AG04450 (cell line): Measurements from ENCODE around the gene GRIN2C. TPM values are rescaled to one million over a fixed set of nuclear protein-coding genes. Genes with fewer than 3 reads are reported as not detected.

Experiments used
- CTCF ChIA-PET: fragments of 300-600, 350-600 bp; formaldehyde crosslinking; extraction: SDS; loops from one replicate; lab custom pipeline; 2022; ENCODE audit warnings: antibody characterized with exemption, inconsistent platforms; lab: Charles Lee
- POLR2A ChIA-PET: fragments of 350-600 bp; formaldehyde crosslinking; extraction: SDS; loops from one replicate; lab custom pipeline; 2021; ENCODE audit warnings: antibody characterized with exemption, inconsistent platforms; lab: Yijun Ruan, JAX
- DNase-seq: peaks from one replicate; pipeline ENCODE4 v3.0.0-alpha.2; 2011; ENCODE audit warnings: low read depth, low spot score
- H3K27ac ChIP-seq: one replicate; pipeline ENCODE4 v1.5.1; 2012; ENCODE audit warnings: low read depth, low read length, control low read depth
- H3K27me3 ChIP-seq: one replicate; pipeline ENCODE4 v1.6.0; 2012; ENCODE audit warnings: low read length; ENCODE audit not compliant: control insufficient read depth, insufficient read depth
- H3K4me3 ChIP-seq: 2 replicates; pipeline ENCODE4 v1.5.1; 2011; ENCODE audit warnings: mild to moderate bottlenecking, low read depth, low read length, control low read depth
- H3K9me3 ChIP-seq: 2 replicates; pipeline ENCODE4 v1.5.1; 2012; ENCODE audit warnings: low read length; ENCODE audit not compliant: control insufficient read depth, insufficient read depth
- CTCF ChIP-seq: IDR thresholded peaks from 2 replicates; pipeline ENCODE4 v1.5.1; 2011; ENCODE audit warnings: low read depth, low read length, control low read depth, inconsistent platforms
- polyA plus RNA-seq: library from polyadenylated mRNA; depleted of rRNA; stranded (reverse); fragments of >200 nt; gene quantifications from 2 replicates; pipeline ENCODE4 v1.2.3, GENCODE V29; 2011

Gene GRIN2C
- polyA plus RNA-seq, 1 experiment, result not detected

DNA sequence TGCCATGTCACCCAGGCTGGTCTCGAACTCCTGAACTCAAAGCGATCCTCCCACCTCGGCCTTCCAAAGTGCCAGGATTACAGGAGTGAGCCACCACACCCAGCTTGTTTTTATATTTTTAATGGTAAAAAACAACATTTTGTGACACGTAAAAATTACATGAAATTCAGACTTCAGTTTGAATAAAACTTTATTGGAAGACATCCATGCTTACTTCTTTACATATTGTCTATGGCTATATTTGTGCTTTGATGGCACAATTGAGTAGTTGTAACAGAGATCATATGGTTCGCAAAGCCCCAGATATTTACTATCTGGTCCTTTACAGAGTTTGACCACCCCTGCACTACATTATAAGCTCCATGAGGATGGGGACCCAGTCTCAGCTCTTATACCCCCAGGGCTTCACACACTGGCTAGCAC lies 14.9 kb upstream of the GRIN2C start:
- Histone ChIP-seq H3K4me3 (no peak overlapping the region), H3K27ac (no peak overlapping the region), H3K27me3 (peaks cover 13% of the 10 kb centered on the region), H3K9me3 (no peaks in the 10 kb centered on the region; the same call in 1 of the 2 replicates)
- CTCF ChIA-PET, result interaction anchor here (1.5 to 4.1 kb wide), 4 partner anchors 10 to 87 kb away, joined by 7 to 29 read pairs (median 12); no protein-coding TSS in a partner anchor
- DNase-seq, result no peak
- POLR2A ChIA-PET, result no interaction called here
- no peak for TF ChIP-seq CTCF

- CTCF ChIA-PET, result interaction anchor here (1.5 to 4.1 kb wide), 4 partner anchors 9 to 87 kb away, joined by 7 to 29 read pairs (median 12); no protein-coding TSS in a partner anchor
- TF ChIP-seq CTCF, result no peak
- Histone ChIP-seq H3K27me3 (peaks cover 10% of the 10 kb centered on the region), H3K27ac (no peak overlapping the region), H3K4me3 (peak overlapping the region; percentile 86), H3K9me3 (no peaks in the 10 kb centered on the region; the same call in 1 of the 2 replicates)
- DNase-seq, result no peak
- POLR2A ChIA-PET, result interaction anchor here (1.0 to 1.2 kb wide), 6 partner anchors 17 to 138 kb away, joined by 3 to 9 read pairs (median 4); partner anchors contain the start of genes FADS6, MRPL58 and NAT9
Measured at GRCh38 chr17:74873874-74874614, 14.4 kb upstream of the GRIN2C start.

DNA sequence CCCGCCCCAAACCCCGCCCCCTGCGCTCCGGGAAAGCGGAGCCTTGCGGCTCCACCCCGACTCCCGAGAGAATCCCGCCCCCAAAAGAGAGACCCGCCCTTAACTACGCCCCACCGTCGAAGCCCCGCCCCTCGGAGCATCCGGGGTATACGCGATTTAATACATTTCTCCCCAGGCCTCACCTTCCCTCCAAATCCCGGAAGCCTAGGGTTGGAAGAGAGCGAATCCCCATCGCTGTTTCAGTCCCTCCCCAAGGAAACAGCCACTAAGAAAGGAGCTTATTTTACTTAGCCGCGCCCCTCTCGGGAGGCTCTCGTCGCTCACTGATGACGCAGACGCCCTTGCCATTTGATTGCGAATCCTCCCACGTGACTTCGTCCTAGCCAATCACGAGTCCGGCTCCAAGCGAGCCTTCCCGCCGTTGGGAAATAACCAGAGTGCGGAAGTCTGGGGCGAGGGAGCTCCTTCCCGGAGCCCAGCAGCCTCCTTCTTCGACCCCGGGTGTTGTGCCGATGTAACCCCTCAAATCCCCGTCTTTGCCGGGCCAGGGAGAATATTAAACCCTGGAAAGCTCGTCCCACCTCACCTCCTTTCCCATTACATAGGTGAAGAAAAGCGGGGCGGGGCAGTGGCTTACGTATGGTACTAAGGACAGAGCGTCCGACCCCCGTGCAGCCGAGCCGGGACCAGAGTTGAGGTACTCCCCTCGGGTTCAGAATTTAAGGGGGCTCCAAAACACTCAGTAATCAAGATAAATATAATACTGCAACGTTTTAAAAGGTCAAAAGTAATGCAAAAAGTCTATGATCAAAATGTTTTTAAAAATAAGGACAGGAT lies 13.6 kb upstream of the GRIN2C start:
- Histone ChIP-seq H3K27ac (peak overlapping the region; percentile 83), H3K27me3 (peaks cover 8% of the 10 kb centered on the region), H3K9me3 (no peaks in the 10 kb centered on the region; the same call in 1 of the 2 replicates), H3K4me3 (peak overlapping the region; percentile 86)
- POLR2A ChIA-PET, result interaction anchor here (0.5 to 1.5 kb wide), 14 partner anchors 9 to 823 kb away, joined by 3 to 11 read pairs (median 4); partner anchors contain the start of genes FADS6, MRPL58 and NAT9
- no peak for TF ChIP-seq CTCF
- CTCF ChIA-PET, result interaction anchor here (1.0 to 4.1 kb wide), 6 partner anchors 8 to 298 kb away, joined by 3 to 29 read pairs (median 8); no protein-coding TSS in a partner anchor
- DNase-seq, result peak; percentile 99

DNA sequence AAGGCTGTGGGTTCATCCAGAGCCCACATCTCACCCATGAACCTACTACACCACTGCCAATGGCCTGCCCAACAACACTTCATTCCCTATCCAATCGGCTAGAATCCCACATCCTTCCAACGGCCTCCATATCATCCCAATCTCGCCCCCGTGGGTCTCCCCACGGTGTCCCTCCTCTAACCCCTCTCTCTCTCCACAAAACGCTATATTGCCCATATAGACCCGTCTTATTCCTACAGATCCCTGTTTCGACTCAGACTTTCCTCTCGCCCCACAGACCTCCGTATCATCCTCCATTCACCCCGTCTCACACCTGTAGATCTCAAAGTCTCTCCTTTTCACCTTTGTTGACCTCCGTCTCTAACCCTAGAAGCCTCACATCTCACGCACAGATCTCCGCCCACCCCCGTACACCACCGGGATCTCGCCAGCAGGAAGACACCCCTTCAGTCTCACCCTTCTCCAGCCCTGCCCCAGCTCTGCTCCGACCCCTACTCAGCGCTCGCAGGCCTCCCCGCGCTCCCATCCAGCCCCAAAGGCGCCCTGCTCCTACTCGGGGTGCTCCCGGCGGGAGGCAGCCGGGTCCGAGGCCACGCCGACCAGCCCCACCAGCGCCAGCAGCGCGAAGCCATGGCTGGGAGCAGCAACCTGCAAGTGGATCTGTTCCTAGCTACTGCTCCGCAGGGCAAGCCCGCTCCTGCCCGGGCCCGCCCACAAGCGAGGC lies 12.8 kb upstream of the GRIN2C start, which contains the start of gene FDXR:
Gene FDXR, minus strand, starts transcription at position 682 of the 724 bp plus-strand sequence. Its CDS starts 50 bp downstream, at position 632.
- peaks cover 4% of the 10 kb centered on the region for H3K27me3 ChIP-seq
- peak within 1 kb of the TSS; percentile 91 for H3K4me3 ChIP-seq
- peak within 1 kb of the TSS; percentile 83 for H3K27ac ChIP-seq
- no peaks in the 10 kb centered on the region; the same call in 1 of the 2 replicates for H3K9me3 ChIP-seq
- DNase-seq, result no peak
- ChIA-PET POLR2A (interaction anchor here (0.5 to 1.5 kb wide), 13 partner anchors 9 to 824 kb away, joined by 3 to 11 read pairs (median 4); partner anchors contain the start of genes FADS6, MRPL58 and NAT9), CTCF (interaction anchor here (1.0 to 4.1 kb wide), 7 partner anchors 8 to 299 kb away, joined by 3 to 29 read pairs (median 11); no protein-coding TSS in a partner anchor)
- TF ChIP-seq CTCF, result no peak
